BLaER1 treated with 17β-estradiol and CSF1 and Interleukin-3, amounts not matched to agents 10 nM and 100 nM (cell line): ENCODE measurements around the gene CDK6.
"Not testable (repeated sequence)": the region's sequence is repeated elsewhere in the genome, so short reads cannot be mapped to it uniquely, and the experiment has no call there.

ENCODE experiments used
- H3K27ac ChIP-seq, 11 experiments: shearing (Covaris generic); formaldehyde crosslinking; 2 replicates each; pipeline ENCODE4 v1.8.1; 2022
- H3K27me3 ChIP-seq, 11 experiments: shearing (Covaris generic); formaldehyde crosslinking; 2 replicates each; pipeline ENCODE4 v1.8.1; 2022
- H3K36me3 ChIP-seq, 11 experiments: shearing (Covaris generic); formaldehyde crosslinking; 2 replicates each; pipeline ENCODE4 v1.8.1; 2022
- H3K4me1 ChIP-seq, 10 experiments: shearing (Covaris generic); formaldehyde crosslinking; 2 replicates each; pipeline ENCODE4 v1.8.1; 2022
- H3K4me2 ChIP-seq, 11 experiments: shearing (Covaris generic); formaldehyde crosslinking; 2 replicates each; pipeline ENCODE4 v1.8.1; 2022
- H3K4me3 ChIP-seq, 10 experiments: shearing (Covaris generic); formaldehyde crosslinking; 2 replicates each; pipeline ENCODE4 v1.8.1; 2022
- H3K9ac ChIP-seq, 11 experiments: shearing (Covaris generic); formaldehyde crosslinking; 2 replicates each; pipeline ENCODE4 v1.8.1; 2022
- H3K9me3 ChIP-seq, 11 experiments: shearing (Covaris generic); formaldehyde crosslinking; replicated peaks in 1 of 11; 2 replicates each; pipeline ENCODE4 v1.8.1; 2022
- H4K20me1 ChIP-seq, 11 experiments: shearing (Covaris generic); formaldehyde crosslinking; 2 replicates each; pipeline ENCODE4 v1.8.1; 2022
- Cebpa-rat ChIP-seq, 11 experiments: shearing (Covaris generic); IDR thresholded peaks; 2 replicates each; pipeline ENCODE4 v1.8.1; 2022

Gene CDK6

GRCh38 chr7:92875173-92875572 lies 38.8 kb upstream of the CDK6 start:
- peaks cover 0 to 10% (median 0%) of the 10 kb centered on the region in 11 experiments; a peak in 5 of 22 replicates for H3K9me3 ChIP-seq
- H3K27ac ChIP-seq, result no peak overlapping the region
- no peak overlapping the region for H3K9ac ChIP-seq
- peak overlapping the region in 2 of 11 experiments; percentile 40 to 53; a peak in 4 of 22 replicates for H3K4me2 ChIP-seq
- H4K20me1 ChIP-seq, result no peaks in the 10 kb centered on the region
- H3K4me3 ChIP-seq, result no peak overlapping the region
- H3K36me3 ChIP-seq, result no peaks in the 10 kb centered on the region
- no peaks in the 10 kb centered on the region for H3K27me3 ChIP-seq
- TF ChIP-seq Cebpa-rat (IDR thresholded peaks at IDR 0.05), result no peak
- H3K4me1 ChIP-seq, result peaks cover 0 to 27% (median 0%) of the 10 kb centered on the region in 10 experiments; a peak in 5 of 20 replicates

GRCh38 chr7:92874567-92874966 lies 38.2 kb upstream of the CDK6 start:
- Histone ChIP-seq H3K9ac (no peak overlapping the region), H3K36me3 (no peaks in the 10 kb centered on the region; a peak in 1 of 22 replicates), H3K27me3 (no peaks in the 10 kb centered on the region), H3K27ac (no peak overlapping the region), H3K4me1 (peaks cover 0 to 27% (median 0%) of the 10 kb centered on the region in 10 experiments; a peak in 5 of 20 replicates), H3K4me2 (no peak overlapping the region), H3K9me3 (peaks cover under 1 to 15% (median 3%) of the 10 kb centered on the region in 11 experiments; a peak in 17 of 22 replicates), H4K20me1 (no peaks in the 10 kb centered on the region), H3K4me3 (no peak overlapping the region)
- TF ChIP-seq Cebpa-rat (IDR thresholded peaks at IDR 0.05), result no peak

GRCh38 chr7:92873776-92874175 lies 37.4 kb upstream of the CDK6 start:
- Histone ChIP-seq H3K27ac (no peak overlapping the region), H3K9me3 (peaks cover 8 to 23% (median 11%) of the 10 kb centered on the region in 11 experiments), H3K27me3 (no peaks in the 10 kb centered on the region), H4K20me1 (no peaks in the 10 kb centered on the region), H3K9ac (no peak overlapping the region), H3K4me2 (no peak overlapping the region), H3K4me1 (peaks cover 0 to 27% (median 0%) of the 10 kb centered on the region in 10 experiments; a peak in 5 of 20 replicates), H3K4me3 (no peak overlapping the region), H3K36me3 (peaks cover 0 to 8% (median 0%) of the 10 kb centered on the region in 11 experiments; a peak in 6 of 22 replicates)
- no peak for TF ChIP-seq Cebpa-rat (IDR thresholded peaks at IDR 0.05)

GRCh38 chr7:92872701-92873100 lies 36.3 kb upstream of the CDK6 start:
- Histone ChIP-seq H3K9me3 (peaks cover 19 to 34% (median 21%) of the 10 kb centered on the region in 11 experiments), H3K4me2 (no peak overlapping the region), H4K20me1 (no peaks in the 10 kb centered on the region), H3K27me3 (no peaks in the 10 kb centered on the region), H3K4me1 (peaks cover 0 to 27% (median 0%) of the 10 kb centered on the region in 10 experiments; a peak in 5 of 20 replicates), H3K27ac (no peak overlapping the region), H3K36me3 (peaks cover 0 to 15% (median 4%) of the 10 kb centered on the region in 11 experiments; a peak in 9 of 22 replicates), H3K4me3 (no peak overlapping the region), H3K9ac (no peak overlapping the region)
- TF ChIP-seq Cebpa-rat (IDR thresholded peaks at IDR 0.05), result no peak

- no peak overlapping the region for H3K4me2 ChIP-seq
- no peaks in the 10 kb centered on the region for H3K4me1 ChIP-seq
- no peak overlapping the region for H3K27ac ChIP-seq
- no peaks in the 10 kb centered on the region for H4K20me1 ChIP-seq
- peaks cover 19 to 48% (median 27%) of the 10 kb centered on the region in 11 experiments for H3K9me3 ChIP-seq
- TF ChIP-seq Cebpa-rat (IDR thresholded peaks at IDR 0.05), result no peak
- no peaks in the 10 kb centered on the region for H3K27me3 ChIP-seq
- H3K36me3 ChIP-seq, result peaks cover 0 to 15% (median 4%) of the 10 kb centered on the region in 11 experiments; a peak in 9 of 22 replicates
- H3K9ac ChIP-seq, result no peak overlapping the region
- H3K4me3 ChIP-seq, result no peak overlapping the region
Measured at GRCh38 chr7:92868683-92869293, 32.4 kb upstream of the CDK6 start.

- not testable (repeated sequence) for H3K4me1 ChIP-seq, H3K27me3 ChIP-seq, H3K27ac ChIP-seq, H3K4me2 ChIP-seq, H3K4me3 ChIP-seq, H4K20me1 ChIP-seq, H3K9ac ChIP-seq
- peaks cover 14 to 29% (median 21%) of the 10 kb centered on the region in 11 experiments for H3K9me3 ChIP-seq
- H3K36me3 ChIP-seq, result peaks cover 0 to 11% (median 4%) of the 10 kb centered on the region in 11 experiments; a peak in 9 of 22 replicates
Measured at GRCh38 chr7:92864169-92864568, 27.8 kb upstream of the CDK6 start.

- H3K36me3 ChIP-seq, result no peaks in the 10 kb centered on the region
- no peak overlapping the region for H3K9ac ChIP-seq
- peaks cover 0 to 8% (median 2%) of the 10 kb centered on the region in 10 experiments; a peak in 2 of 20 replicates for H3K4me1 ChIP-seq
- H4K20me1 ChIP-seq, result no peaks in the 10 kb centered on the region
- no peak overlapping the region for H3K4me2 ChIP-seq
- TF ChIP-seq Cebpa-rat (IDR thresholded peaks at IDR 0.05), result no peak
- no peak overlapping the region for H3K27ac ChIP-seq
- H3K27me3 ChIP-seq, result no peaks in the 10 kb centered on the region
- H3K4me3 ChIP-seq, result no peak overlapping the region
- no peaks in the 10 kb centered on the region for H3K9me3 ChIP-seq
Measured at GRCh38 chr7:92856436-92856835, 20.1 kb upstream of the CDK6 start.

GRCh38 chr7:92854501-92855238 lies 18.3 kb upstream of the CDK6 start:
- Histone ChIP-seq H3K36me3 (no peaks in the 10 kb centered on the region), H3K9me3 (no peaks in the 10 kb centered on the region), H3K4me3 (no peak overlapping the region), H3K27ac (no peak overlapping the region), H4K20me1 (no peaks in the 10 kb centered on the region), H3K9ac (no peak overlapping the region), H3K4me2 (no peak overlapping the region), H3K4me1 (peaks cover 0 to 8% (median 2%) of the 10 kb centered on the region in 10 experiments; a peak in 2 of 20 replicates), H3K27me3 (no peaks in the 10 kb centered on the region)
- no peak for TF ChIP-seq Cebpa-rat (IDR thresholded peaks at IDR 0.05)

GRCh38 chr7:92851732-92852131 lies 15.4 kb upstream of the CDK6 start:
- no peaks in the 10 kb centered on the region for H4K20me1 ChIP-seq
- no peak overlapping the region for H3K9ac ChIP-seq
- no peak overlapping the region for H3K4me2 ChIP-seq
- no peaks in the 10 kb centered on the region for H3K36me3 ChIP-seq
- H3K27ac ChIP-seq, result no peak overlapping the region
- no peaks in the 10 kb centered on the region for H3K9me3 ChIP-seq
- H3K4me1 ChIP-seq, result peaks cover 0 to 8% (median 2%) of the 10 kb centered on the region in 10 experiments; a peak in 2 of 20 replicates
- H3K27me3 ChIP-seq, result no peaks in the 10 kb centered on the region
- TF ChIP-seq Cebpa-rat (IDR thresholded peaks at IDR 0.05), result no peak
- no peak overlapping the region for H3K4me3 ChIP-seq
